ENCODE data around the gene MED26.
"Not testable (repeated sequence)": the region's sequence is repeated elsewhere in the genome, so short reads cannot be mapped to it uniquely, and the experiment has no call there.

Gene MED26

GRCh38 chr19:16628183-16628983 is at the start of gene MED26:
TSS of gene MED26 (minus strand) at chr19:16628204. CDS start at chr19:16627943, 261 bp downstream.
- DNase-seq (ENCODE audit: low spot score), result peak; percentile 94

GRCh38 chr19:16677055-16677454 is 49.1 kb upstream of the MED26 start:
- DNase-seq (ENCODE audit: low spot score), result no peak

- DNase-seq (ENCODE audit: low spot score), result no peak
Measured at GRCh38 chr19:16676101-16676798, 48.2 kb upstream of the MED26 start.

GRCh38 chr19:16673839-16674238 is 45.8 kb upstream of the MED26 start:
- DNase-seq (ENCODE audit: low spot score), result not testable (repeated sequence)

GRCh38 chr19:16673231-16673630 is 45.2 kb upstream of the MED26 start:
- DNase-seq (ENCODE audit: low spot score), result no peak

DNA sequence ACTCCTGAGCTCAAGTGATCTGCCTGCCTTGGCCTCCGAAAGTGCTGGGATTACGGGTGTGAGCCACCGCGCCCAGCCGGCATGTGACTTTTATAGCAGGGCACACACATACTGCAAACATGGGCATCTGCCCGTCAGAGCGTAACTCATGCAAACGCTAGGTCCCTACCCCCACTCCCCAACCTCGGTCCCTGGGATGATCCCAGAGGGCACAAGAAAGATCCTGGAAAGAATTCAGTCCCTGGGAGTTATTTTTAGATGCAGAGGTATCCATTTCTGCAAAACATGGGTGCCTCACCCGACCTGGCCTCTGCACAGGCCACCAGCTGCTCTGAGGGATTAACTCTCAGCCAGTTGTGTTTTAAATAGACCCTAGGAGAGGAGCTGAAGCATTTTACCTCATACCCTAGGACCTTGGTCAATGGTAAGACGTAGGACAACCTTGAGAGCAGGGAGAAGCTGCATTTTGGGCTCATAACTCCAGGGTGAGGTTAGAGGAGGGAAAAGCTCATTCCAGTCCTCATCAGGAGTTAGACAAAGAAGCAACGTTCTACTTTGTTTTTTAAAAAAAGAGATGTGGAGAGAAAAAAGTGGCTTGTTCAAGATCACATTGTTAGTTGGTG is 43.8 kb upstream of the MED26 start:
- DNase-seq (ENCODE audit: low spot score), result no peak

DNA sequence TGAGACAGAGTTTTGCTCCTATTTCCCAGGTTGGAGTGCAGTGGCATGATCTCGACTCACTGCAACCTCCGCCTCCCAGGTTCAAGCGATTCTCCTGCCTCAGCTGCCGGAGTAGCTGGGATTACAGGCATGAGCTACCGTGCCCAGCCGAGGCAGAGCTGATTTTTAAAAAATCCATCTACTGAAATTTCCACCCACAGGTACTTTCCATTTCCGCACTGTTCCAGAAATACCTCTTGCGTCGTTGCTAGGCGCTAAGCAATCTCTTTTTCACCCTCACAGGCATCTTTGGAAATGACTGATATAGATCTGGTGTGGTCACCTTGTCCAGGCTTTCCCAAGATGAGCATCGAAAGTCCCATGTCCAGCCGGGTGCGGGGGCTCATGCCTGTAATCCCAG is 42.3 kb upstream of the MED26 start:
- no peak for DNase-seq (ENCODE audit: low spot score)

DNA sequence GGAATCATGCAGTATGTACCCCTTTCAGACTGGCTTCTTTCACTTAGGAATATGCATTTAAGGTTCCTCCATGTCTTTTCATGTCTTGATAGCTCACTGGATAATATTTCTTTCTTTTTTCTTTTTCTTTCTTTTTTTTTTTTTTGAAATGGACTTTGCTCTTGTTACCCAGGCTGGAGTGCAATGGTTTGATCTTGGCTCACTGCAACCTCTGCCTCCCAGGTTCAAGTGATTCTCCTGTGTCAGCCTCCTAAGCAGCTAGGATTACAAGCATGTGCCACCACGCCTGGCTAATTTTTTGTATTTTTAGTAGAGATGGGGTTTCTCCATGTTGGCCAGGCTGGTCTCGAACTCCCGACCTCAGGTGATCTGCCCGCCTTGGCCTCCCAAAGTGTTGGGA is 40.7 kb upstream of the MED26 start:
- DNase-seq (ENCODE audit: low spot score), result not testable (repeated sequence)

- no peak for DNase-seq (ENCODE audit: low spot score)
Measured at GRCh38 chr19:16668176-16668575, 40.2 kb upstream of the MED26 start.

DNA sequence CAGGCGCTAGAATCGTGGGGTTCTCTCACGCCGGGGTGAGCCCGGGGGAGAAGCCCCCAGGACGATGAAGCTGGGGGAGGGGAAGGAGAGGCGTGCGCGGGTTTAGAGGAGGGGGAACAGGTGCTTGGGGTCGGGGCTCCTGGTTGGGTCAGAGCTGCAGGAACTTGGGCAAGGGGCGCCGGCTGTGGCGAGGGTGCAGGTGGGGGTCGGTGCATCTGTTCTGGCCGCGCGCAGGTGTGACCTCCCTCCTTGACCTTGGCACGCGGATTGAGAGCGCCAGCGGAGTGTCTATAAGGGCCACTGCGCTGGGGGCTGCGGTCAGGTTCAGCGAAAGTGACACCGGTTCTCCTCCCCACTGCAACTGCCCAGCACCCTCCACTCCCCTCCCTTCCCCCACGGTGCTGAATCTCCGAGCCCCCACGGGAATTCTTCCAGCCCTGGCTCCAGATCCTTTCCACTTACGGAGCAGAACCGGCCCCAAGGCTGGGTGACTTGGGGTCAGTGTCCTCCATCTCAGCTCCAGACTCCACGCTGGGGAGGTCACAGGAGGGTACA is 33.6 kb upstream of the MED26 start:
- DNase-seq (ENCODE audit: low spot score), result no peak

DNA sequence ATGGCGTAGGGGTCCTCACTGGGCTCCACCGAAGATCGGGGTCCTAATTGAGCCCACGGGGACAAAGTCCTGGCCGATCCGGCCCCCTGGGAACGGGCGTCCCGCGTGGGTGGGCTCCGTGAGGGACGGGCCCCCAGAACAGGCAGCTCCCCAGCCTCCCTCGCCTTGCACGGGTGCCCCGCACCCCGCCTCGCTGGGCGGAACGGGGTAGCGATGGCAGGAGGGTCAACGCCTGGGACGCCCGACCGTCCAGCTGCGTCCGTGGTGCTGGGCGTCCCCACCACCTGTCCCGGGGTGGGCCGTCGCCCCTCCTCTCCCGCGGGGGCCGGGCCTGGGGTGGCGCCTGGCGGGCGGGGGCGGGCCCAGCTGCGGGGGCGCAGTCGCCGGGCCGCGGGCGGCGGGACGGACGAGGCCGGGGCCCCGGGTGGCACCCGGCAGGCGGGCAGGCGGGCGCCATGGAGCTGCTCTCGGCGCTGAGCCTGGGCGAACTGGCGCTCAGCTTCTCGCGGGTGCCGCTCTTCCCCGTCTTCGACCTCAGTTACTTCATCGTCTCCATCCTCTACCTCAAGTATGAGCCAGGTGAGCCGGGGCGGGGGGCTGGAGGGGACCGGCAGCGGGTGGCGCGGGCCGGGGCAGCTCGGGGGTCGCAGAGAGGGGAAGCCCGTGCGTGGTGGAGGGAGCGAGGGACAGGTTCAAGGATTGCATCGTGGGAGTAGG is 32.9 kb upstream of the MED26 start, which contains the start of gene TMEM38A:
TSS of gene TMEM38A (plus strand) at position 377 of the 717 bp plus-strand sequence. CDS start at position 456, 79 bp downstream.
- DNase-seq (ENCODE audit: low spot score), result peak; percentile 16

GRCh38 chr19:16659832-16660708 is 32.1 kb upstream of the MED26 start, which contains the start of gene SMIM7:
TSS of gene SMIM7 (minus strand) at chr19:16660144. CDS start at chr19:16660110, 34 bp downstream.
- peak; percentile 99 for DNase-seq (ENCODE audit: low spot score)

GRCh38 chr19:16659464-16659831 is 31.4 kb upstream of the MED26 start:
- no peak for DNase-seq (ENCODE audit: low spot score)

GRCh38 chr19:16657384-16657783 is 29.4 kb upstream of the MED26 start:
- no peak for DNase-seq (ENCODE audit: low spot score)

DNA sequence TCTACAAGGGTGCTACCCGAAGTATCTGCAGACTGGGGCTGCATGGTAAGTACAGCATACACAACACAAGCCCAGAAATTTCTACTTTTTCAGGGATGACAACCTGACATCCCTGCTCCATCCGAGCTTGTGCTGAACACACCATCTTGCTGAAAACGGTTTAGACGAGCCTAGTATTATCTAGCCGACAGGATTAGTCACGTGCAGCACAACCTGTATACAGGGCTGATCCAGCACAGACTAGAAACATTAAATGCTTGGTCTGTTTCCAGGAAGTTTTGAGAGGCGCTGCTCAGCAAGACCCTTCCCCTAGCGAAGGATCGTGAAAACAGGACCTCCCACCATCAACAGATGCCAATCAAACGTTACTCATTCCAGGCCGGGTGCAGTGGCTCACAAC is 27.7 kb upstream of the MED26 start:
- no peak for DNase-seq (ENCODE audit: low spot score)

- DNase-seq (ENCODE audit: low spot score), result no peak
Measured at GRCh38 chr19:16654627-16655026, 26.6 kb upstream of the MED26 start.

- no peak for DNase-seq (ENCODE audit: low spot score)
Measured at GRCh38 chr19:16654140-16654539, 26.1 kb upstream of the MED26 start.

GRCh38 chr19:16652854-16653253 is 24.9 kb upstream of the MED26 start:
- DNase-seq (ENCODE audit: low spot score), result no peak

GRCh38 chr19:16651421-16652188 is 23.6 kb upstream of the MED26 start:
- DNase-seq (ENCODE audit: low spot score), result not testable (repeated sequence)

DNA sequence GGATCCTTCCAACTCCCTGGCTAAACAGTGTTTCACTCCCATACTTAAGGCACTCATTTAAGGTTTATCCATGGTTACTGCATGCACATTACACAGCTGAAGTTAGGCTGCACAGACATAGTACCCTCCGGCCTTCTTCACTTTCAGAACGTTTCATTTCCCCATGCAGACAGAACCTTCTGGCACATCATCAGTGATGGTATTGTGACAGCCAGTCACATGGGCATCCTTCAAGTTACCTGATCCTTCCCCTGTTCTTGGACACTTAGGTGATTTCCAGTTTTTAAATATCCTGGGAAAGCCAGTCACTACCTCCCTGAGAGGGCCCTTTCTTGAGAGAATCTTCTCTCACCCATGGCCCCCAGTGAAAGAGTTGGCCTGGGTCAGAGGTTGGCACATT is 22.8 kb upstream of the MED26 start:
- no peak for DNase-seq (ENCODE audit: low spot score)

Data from CD4-positive, alpha-beta T cell treated with Interleukin-6 at 100 ng/mL for 8 hours (primary cell).